Stomach (tissue), 9 donors: ENCODE data around the gene ANKEF1. TPM values are rescaled to one million over a fixed set of nuclear protein-coding genes. Genes with fewer than 3 reads are reported as not detected.

Experiments
- DNase-seq, 2 donors: peaks; one replicate each; pipeline versions ENCODE4 v3.0.0 to v3.0.0-alpha.2; 2013 to 2019
- H3K27ac ChIP-seq, 5 donors: fragments of 200-600 bp in 4 of 5; sonication (generic) in 4 of 5; one replicate each; pipeline ENCODE4 v1.5.1; 2013 to 2019; ENCODE audit warnings: mild to moderate bottlenecking in 1 of 5, moderate library complexity in 1 of 5
- H3K27me3 ChIP-seq, 3 donors: fragments of 200-600 bp; sonication (generic); one replicate each; pipeline ENCODE4 v1.5.1; 2017 to 2019; ENCODE audit warnings: mixed run types in 1 of 3
- H3K36me3 ChIP-seq, 4 donors: fragments of 200-600 bp; sonication (generic); 1 replicate in 3 of 4; 2 replicates in 1 of 4; pipeline ENCODE4 v1.5.1; 2016 to 2019
- H3K4me1 ChIP-seq, 4 donors: fragments of 200-600 bp; sonication (generic); one replicate each; pipeline ENCODE4 v1.5.1; 2016 to 2019
- H3K4me3 ChIP-seq, 4 donors: fragments of 200-600 bp; sonication (generic) in 3 of 4; one replicate each; pipeline ENCODE4 v1.5.1; 2016 to 2019; ENCODE audit warnings: mild to moderate bottlenecking in 1 of 4
- H3K9me3 ChIP-seq, 4 donors: fragments of 200-600 bp; sonication (generic); one replicate each; pipeline ENCODE4 v1.5.1; 2016 to 2019
- CTCF ChIP-seq, 7 experiments: fragments of 450-650 bp in 4 of 7; fragments of 200-600 bp in 3 of 7; sonication (generic) in 3 of 7; IDR thresholded peaks; one replicate each; pipeline ENCODE4 v1.5.1; 2016 to 2019; ENCODE audit warnings: antibody characterized with exemption in 7 of 7, control low read depth in 2 of 7, mild to moderate bottlenecking in 1 of 7
- EP300 ChIP-seq: sonication (generic); formaldehyde crosslinking; IDR thresholded peaks from one replicate; pipeline ENCODE4 v1.6.1; 2017; ENCODE audit warnings: antibody characterized with exemption
- POLR2A ChIP-seq, 4 donors: fragments of 450-650 bp; IDR thresholded peaks; one replicate each; pipeline ENCODE4 v1.6.1; 2016; ENCODE audit warnings: antibody characterized with exemption in 4 of 4, control low read depth in 2 of 4, mild to moderate bottlenecking in 1 of 4, moderate library complexity in 1 of 4
- POLR2AphosphoS5 ChIP-seq, 3 donors: sonication (generic); formaldehyde crosslinking; IDR thresholded peaks; one replicate each; pipeline ENCODE4 v1.6.1; 2016; ENCODE audit warnings: antibody characterized with exemption in 3 of 3
- WGBS, 5 donors: extraction: QIAGEN DNeasy Blood & Tissue Kit in 3 of 5; methylation state at CpG; one replicate each; pipeline versions ENCODE4 v1.1.5 to v1.1.7; 2013 to 2018; 5-methylcytosine and 5-hydroxymethylcytosine counted together
- intact Hi-C: fragments of 100-400 bp; cut with DNase I; formaldehyde crosslinking; loops from one replicate; pipeline ENCODE4 v1.15.1; 2023; ENCODE audit warnings: low total_unique reads
- polyA plus RNA-seq, 3 donors: library from polyadenylated mRNA; stranded (reverse); fragments of 200-250 nt; gene quantifications; one replicate each; pipeline ENCODE4 v1.2.3, GENCODE V29; 2013
- small RNA-seq, 4 donors: library from RNA; depleted of rRNA; stranded (forward); fragments of <200 nt; gene quantifications; one replicate each; pipeline ENCODE3, GENCODE V24; 2016
- total RNA-seq, 5 donors: library from RNA; depleted of rRNA; stranded (reverse); fragments of >200 nt; gene quantifications; one replicate each; pipeline versions ENCODE4 v1.1.0 to v1.2.3, GENCODE V29; 2014 to 2016
- donor health status: healthy with polysubstance abuse.
- donor health status: Bipolar disorder and iron deficiency.
- donor health status: healthy.

The ANKEF1 gene
- total and polyA plus RNA-seq, 8 donors, result 0.58 to 9.4 (median 1.6) TPM

- Histone ChIP-seq H3K27ac (no peak overlapping the region), H3K4me1 (peaks cover 0 to 5% (median 0%) of the 10 kb centered on the region in 4 donors), H3K36me3 (no peaks in the 10 kb centered on the region), H3K4me3 (no peak overlapping the region), H3K27me3 (no peaks in the 10 kb centered on the region), H3K9me3 (no peaks in the 10 kb centered on the region)
- no peak for DNase-seq
- intact Hi-C loops, result loop anchor here (5.0 kb wide), 1 partner anchor 117 kb away; no protein-coding TSS in a partner anchor
- 77 to 88% (median 86%) methylated on average over 5 of the region's 5 CpGs for WGBS, 5 donors
- TF ChIP-seq POLR2A (IDR thresholded peaks at IDR 0.05) (no peak), EP300 (no peak), CTCF (IDR thresholded peaks at IDR 0.05) (no peak), POLR2AphosphoS5 (IDR thresholded peaks at IDR 0.05) (no peak)
Measured at GRCh38 chr20:10094566-10095173, 59.9 kb downstream of the ANKEF1 start.

- DNase-seq, result no peak
- H3K36me3 ChIP-seq, result no peaks in the 10 kb centered on the region
- H3K9me3 ChIP-seq, result no peaks in the 10 kb centered on the region
- H3K27ac ChIP-seq, result no peak overlapping the region
- H3K4me1 ChIP-seq, result no peaks in the 10 kb centered on the region
- no peaks in the 10 kb centered on the region for H3K27me3 ChIP-seq
- intact Hi-C loops, result no loop called here
- 93 to 97% (median 96%) methylated on average over 3 of the region's 3 CpGs for WGBS, 5 donors
- no peak overlapping the region for H3K4me3 ChIP-seq
- TF ChIP-seq POLR2AphosphoS5 (IDR thresholded peaks at IDR 0.05), result no peak
- TF ChIP-seq CTCF (IDR thresholded peaks at IDR 0.05), result no peak
- no peak for TF ChIP-seq POLR2A (IDR thresholded peaks at IDR 0.05)
- no peak for TF ChIP-seq EP300
Measured at GRCh38 chr20:10096790-10097189, 62.0 kb downstream of the ANKEF1 start.

DNA sequence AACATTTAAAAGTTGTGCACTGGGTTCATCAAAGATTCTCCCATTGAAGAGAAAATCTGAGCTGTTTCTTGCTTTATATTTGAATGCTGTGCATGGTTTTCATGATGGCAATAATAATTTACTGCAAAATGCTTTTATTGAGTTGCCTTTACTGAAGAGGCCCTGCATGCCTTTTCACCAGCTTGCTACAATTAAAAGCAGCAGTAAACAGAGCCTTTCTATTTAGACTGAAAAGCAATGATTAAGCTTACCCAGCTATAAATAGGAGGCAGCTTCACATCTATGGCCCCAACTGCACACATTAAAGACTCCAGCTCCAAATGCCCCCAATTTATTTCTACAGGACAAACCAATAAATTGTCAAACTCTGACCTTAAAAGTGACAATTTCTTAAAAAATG is 70.3 kb downstream of the ANKEF1 start:
- H3K9me3 ChIP-seq, result peaks cover 0 to 8% (median 0%) of the 10 kb centered on the region in 4 donors
- TF ChIP-seq POLR2AphosphoS5 (IDR thresholded peaks at IDR 0.05) (no peak), POLR2A (IDR thresholded peaks at IDR 0.05) (no peak), EP300 (no peak), CTCF (IDR thresholded peaks at IDR 0.05) (no peak)
- H3K27me3 ChIP-seq, result no peaks in the 10 kb centered on the region
- H3K27ac ChIP-seq, result no peak overlapping the region
- H3K36me3 ChIP-seq, result no peaks in the 10 kb centered on the region
- intact Hi-C loops, result no loop called here
- no peak for DNase-seq
- H3K4me3 ChIP-seq, result no peak overlapping the region
- peaks cover 0 to 4% (median under 1%) of the 10 kb centered on the region in 4 donors for H3K4me1 ChIP-seq

Small RNA genes lying within 50 kb of the gene (small RNA-seq; reads per million reads assigned to genes)
- gene RF00017, result 0 reads per million in 4 donors

Other genes with a start within 250 kb of the ANKEF1 start
- gene PAK5, start 195.9 kb upstream of the ANKEF1 start, total RNA-seq, result under 1 TPM in 3 of 5 donors, not detected in 2; under 0.01 to 0.92 (median 0.58) TPM
- under 1 TPM in 2 of 3 donors, not detected in 1; 0.12 to 0.35 TPM for gene PAK5, start 195.9 kb upstream of the ANKEF1 start, polyA plus RNA-seq
- 10 to 100 TPM in 1 of 5 donors, 1 to 10 TPM in 3, not detected in 1; 1.8 to 12.5 (median 7.5) TPM for gene SNAP25, start 183.8 kb downstream of the ANKEF1 start, total RNA-seq
- 1 to 10 TPM; 2.1 to 2.8 (median 2.4) TPM for gene SNAP25, start 183.8 kb downstream of the ANKEF1 start, polyA plus RNA-seq